Activated CD8-positive, alpha-beta memory T cell treated with anti-CD3 and anti-CD28 coated beads for 4 hours (primary cell): ENCODE data around the gene NRCAM.
A peak's percentile ranks its signal among the peaks of the same experiment; 100 is the strongest.
"Not testable (repeated sequence)": the region's sequence is repeated elsewhere in the genome, so short reads cannot be mapped to it uniquely, and the experiment has no call there.

Experiments
- DNase-seq, 2 donors: peaks; one replicate each; pipeline ENCODE4 v3.0.0-alpha.2; 2020; ENCODE audit warnings: low read depth in 2 of 2

NRCAM gene

GRCh38 chr7:108455998-108456677, at the start of gene NRCAM:
TSS of gene NRCAM (minus strand) at chr7:108456436. CDS start at chr7:108240064, 216,372 bp downstream.
- no peak for DNase-seq

- DNase-seq, result not testable (repeated sequence)
Measured at GRCh38 chr7:108504576-108504975, 48.3 kb upstream of the NRCAM start.

- no peak for DNase-seq
Measured at GRCh38 chr7:108503112-108504026, 47.1 kb upstream of the NRCAM start.

- DNase-seq, result no peak
Measured at GRCh38 chr7:108499566-108499965, 43.3 kb upstream of the NRCAM start.

GRCh38 chr7:108498481-108498880, 42.2 kb upstream of the NRCAM start:
- no peak for DNase-seq

- DNase-seq, result peak in 1 of 2 donors; percentile 9
Measured at GRCh38 chr7:108497082-108497725, 41.0 kb upstream of the NRCAM start.

- DNase-seq, result no peak
Measured at GRCh38 chr7:108492742-108493141, 36.5 kb upstream of the NRCAM start.

GRCh38 chr7:108488768-108489538, 32.7 kb upstream of the NRCAM start:
- DNase-seq, result no peak

- DNase-seq, result no peak
Measured at GRCh38 chr7:108487646-108488045, 31.4 kb upstream of the NRCAM start.

- DNase-seq, result no peak
Measured at GRCh38 chr7:108486291-108486966, 30.2 kb upstream of the NRCAM start.

- DNase-seq, result no peak
Measured at GRCh38 chr7:108484137-108484536, 27.9 kb upstream of the NRCAM start.

- no peak for DNase-seq
Measured at GRCh38 chr7:108480311-108480710, 24.1 kb upstream of the NRCAM start.

- no peak for DNase-seq
Measured at GRCh38 chr7:108479751-108480150, 23.5 kb upstream of the NRCAM start.

- no peak for DNase-seq
Measured at GRCh38 chr7:108479118-108479517, 22.9 kb upstream of the NRCAM start.

GRCh38 chr7:108468246-108468645, 12.0 kb upstream of the NRCAM start:
- DNase-seq, result no peak

- no peak for DNase-seq
Measured at GRCh38 chr7:108467391-108467790, 11.2 kb upstream of the NRCAM start.

GRCh38 chr7:108466322-108466721, 10.1 kb upstream of the NRCAM start:
- DNase-seq, result not testable (repeated sequence)

GRCh38 chr7:108464743-108465142, 8.5 kb upstream of the NRCAM start:
- DNase-seq, result no peak

GRCh38 chr7:108463613-108464012, 7.4 kb upstream of the NRCAM start:
- DNase-seq, result no peak

- DNase-seq, result no peak
Measured at GRCh38 chr7:108461840-108462239, 5.6 kb upstream of the NRCAM start.

GRCh38 chr7:108460964-108461363, 4.7 kb upstream of the NRCAM start:
- no peak for DNase-seq
